OCI-M2 (cell line): ENCODE measurements around the gene CRIP2.

Experiments
- DNase-seq: peaks from one replicate; lab custom pipeline; 2025; ENCODE audit not compliant: unreplicated experiment; lab: John Stamatoyannopoulos, UW

The CRIP2 gene

DNA sequence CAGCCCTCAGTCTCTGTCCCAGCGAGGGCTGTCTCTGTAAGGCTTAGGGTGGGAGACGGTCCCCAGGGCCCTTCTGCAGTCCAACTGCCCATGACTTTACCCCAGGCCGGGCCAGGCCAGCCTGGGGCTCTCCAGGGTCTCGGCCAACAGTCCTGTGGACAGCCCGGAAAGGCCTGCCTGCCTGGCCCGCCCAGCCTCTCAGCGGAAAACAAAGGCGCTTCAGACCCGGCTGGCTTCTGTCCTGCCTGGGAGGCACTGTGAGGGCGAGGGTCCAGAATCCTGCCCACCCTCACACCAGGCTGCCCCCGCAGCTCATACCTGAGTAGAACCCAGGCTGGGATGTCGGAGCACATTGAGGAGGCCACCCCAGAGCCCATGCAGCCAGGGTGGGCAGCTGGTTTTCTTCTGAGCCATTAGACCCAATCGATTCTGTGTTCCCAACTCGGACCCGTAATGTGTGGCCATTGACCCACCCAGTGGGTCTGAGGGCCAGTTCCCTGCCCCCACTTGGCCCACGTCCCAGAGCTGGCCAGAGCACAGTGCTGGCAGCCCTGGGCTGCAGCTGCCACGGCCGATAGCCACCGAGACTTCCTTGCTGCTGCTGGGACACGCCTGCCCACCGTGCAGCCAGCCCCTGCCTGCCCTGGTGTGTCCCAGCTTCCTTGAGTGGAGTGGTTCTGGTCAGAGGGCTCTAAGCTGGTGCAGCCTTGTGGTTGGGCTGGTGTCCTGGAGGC, 1.6 kb downstream of the CRIP2 start:
- DNase-seq, result no peak

GRCh38 chr14:105476831-105477659, 2.4 kb downstream of the CRIP2 start:
- DNase-seq, result no peak

DNA sequence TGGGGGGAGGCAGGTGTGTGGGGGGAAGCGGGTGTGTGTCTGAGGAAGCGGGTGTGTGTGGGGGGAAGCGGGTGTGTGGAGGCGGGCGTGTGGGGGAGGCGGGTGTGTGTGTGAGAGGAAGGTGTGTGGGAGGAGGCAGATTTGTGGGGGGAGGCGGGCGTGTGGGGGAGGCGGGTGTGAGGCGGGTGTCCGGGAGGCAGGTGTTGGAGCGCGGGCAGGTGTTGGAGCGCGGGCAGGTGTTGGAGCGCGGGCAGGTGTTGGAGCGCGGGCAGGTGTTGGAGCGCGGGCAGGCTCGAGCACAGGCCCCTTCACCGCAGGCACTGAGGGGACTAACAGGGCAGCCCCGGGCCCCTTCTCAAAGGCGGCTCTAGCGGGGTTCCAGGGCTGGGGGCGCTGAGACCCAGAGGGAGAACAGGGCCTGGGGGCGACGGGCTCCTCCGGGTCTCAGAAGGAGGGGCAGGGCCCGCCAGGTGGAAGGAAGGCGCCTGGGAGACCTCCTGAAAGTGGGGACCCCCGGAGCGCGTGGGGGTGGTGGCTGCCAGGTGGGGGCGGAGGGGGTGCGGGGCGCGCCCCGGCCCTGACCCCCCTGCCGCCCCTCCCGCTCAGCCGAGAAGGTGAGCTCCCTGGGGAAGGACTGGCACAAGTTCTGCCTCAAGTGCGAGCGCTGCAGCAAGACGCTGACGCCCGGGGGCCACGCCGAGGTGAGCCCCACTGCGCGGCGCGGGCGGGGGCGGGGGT, 3.2 kb downstream of the CRIP2 start:
- DNase-seq, result no peak

- DNase-seq, result no peak
Measured at GRCh38 chr14:105478398-105479251, 4.0 kb downstream of the CRIP2 start.

GRCh38 chr14:105479431-105480158, 5.0 kb downstream of the CRIP2 start:
- no peak for DNase-seq

- no peak for DNase-seq
Measured at GRCh38 chr14:105480199-105480746, 5.7 kb downstream of the CRIP2 start.

GRCh38 chr14:105480807-105481801, 6.5 kb downstream of the CRIP2 start:
- DNase-seq, result peak; percentile 26

DNA sequence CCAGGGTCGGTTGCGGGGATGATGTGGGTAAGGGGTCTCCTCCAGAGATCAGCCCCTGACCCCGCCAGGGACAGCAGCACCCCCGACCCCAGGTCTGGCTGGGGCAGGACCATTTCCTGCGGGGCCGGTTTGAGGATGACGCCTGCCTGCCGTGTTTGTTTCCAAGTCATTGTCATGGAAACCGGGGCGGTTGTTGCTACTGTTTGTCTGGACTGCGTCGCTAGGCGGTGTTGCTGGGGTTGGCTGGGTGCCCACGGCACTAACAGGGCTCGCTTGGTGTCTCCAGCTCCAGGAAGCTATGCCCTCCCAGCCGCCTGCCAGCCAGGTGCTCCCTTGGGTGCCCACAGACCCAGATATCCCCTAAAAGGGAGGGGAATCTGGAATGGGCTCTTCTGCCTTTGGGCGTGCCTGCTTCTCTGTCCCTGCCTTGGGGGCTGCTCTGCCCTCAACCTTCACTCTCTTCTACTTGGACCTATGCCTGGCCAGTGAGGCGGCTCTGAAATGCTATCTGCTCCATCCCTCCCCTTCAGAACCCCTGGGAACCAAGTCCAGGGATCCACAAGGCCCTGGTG, 7.4 kb downstream of the CRIP2 start:
- DNase-seq, result no peak

DNA sequence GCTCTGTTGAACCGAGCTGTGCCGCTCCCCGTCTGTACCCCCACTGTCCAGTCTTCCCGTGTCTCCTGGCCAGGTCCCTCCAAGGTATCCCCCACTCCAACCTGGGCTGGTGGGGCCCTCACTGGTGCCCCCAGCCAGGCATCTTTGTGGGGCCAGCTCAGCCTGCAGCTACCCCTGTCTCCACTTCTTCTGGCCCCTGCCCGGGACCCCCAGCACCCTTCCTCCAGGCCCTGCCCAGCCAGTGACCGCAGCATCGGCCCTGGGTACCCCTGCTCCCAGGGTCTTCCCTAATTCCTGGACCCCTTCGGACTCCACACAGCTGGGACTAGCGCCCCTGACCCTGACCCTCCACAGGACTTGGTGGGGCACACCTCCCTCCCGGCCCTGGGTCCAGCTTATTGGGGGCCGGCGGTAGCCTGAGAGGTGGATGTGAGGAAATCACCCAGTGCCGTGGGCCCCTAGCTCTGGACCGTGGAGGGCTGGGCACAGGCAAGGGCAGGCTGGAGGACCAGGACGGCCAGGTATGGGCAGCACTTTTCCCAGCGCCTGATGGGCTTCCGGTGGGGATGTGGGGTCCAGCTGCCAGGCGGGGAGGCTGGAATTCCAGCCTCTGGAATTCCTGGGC, 8.0 kb downstream of the CRIP2 start:
- no peak for DNase-seq

DNA sequence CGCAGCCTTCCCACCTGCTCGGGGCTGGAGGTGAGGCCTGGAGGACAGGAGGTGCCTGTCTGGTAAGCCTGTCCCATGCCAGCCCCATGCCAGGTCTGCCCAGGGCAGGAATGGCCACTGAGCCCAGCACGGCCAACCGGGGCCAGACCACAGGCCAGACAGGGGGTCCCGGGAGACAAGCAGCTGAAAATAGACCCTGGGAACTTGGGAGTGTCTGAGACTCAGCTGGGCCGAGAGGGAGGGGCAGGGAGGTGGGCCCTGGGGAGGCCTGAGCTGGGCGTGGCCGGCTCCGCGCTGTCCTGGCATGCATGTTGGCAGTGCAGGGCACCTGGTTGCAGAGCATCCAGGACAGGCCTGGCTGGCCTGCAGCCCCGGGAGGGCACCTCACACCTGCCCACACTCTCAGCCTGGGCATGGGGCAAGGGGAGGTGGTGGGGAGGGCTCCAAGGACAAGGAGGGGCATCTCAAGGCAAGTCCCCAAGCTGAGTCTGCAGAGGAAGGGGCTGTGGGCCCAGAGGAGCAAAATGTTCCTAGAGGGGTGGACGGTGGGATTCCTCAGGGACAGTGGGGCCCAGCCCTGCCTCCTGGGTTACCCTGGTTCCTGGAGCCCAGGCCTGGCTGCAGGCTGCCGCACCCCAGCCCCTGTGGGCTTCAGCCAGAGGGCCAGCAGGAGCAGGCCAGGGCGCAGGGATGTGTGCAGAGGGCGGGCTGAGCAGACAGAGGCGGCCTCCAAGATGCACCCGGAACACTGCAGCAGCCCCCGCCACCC, 8.9 kb downstream of the CRIP2 start:
- DNase-seq, result no peak

DNA sequence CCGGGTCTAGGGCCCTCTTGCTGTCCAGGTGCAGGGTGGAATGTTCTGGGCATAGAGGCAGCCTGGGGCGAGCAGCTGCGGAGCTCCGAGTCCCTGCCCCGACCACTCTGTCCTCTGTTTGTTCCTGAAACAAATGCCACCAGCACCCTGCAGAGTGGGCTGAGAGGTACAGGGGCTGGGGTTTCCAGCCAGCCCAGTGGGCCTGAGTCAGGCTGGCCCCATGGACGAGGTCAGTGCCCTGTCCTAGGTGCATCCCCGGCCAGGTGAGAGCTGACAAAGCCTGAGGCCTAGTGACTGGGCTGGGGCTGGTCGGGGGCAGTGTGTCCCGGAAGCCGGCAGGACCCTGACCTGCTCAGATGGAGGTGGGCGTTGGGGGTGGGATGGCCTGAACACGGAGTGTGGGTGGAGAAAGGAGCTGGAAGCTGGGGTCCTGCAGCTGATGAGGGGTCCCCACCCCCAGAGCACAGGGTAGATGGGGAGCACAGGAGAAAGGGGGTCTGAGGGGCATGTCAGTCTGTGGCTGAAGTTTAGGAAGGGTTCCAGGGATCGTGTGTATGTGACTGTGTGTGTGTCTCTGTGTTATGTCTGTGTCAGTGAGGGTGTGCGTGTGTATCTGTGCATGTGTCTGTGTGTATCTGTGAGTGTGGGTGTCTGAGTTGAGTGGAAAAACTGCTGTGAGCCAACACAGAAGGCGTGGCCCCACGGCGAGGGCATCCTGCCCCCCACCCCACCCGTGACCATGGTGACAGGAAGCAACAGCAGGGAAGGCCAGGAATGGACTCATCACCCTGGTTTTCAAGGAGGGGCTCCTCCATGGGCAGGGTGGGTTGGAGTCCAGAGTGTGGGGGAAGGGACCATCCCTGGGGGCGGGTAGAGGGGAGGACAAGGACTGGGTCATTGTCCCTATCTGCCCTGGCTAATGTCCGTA, 9.7 kb downstream of the CRIP2 start:
- no peak for DNase-seq

DNA sequence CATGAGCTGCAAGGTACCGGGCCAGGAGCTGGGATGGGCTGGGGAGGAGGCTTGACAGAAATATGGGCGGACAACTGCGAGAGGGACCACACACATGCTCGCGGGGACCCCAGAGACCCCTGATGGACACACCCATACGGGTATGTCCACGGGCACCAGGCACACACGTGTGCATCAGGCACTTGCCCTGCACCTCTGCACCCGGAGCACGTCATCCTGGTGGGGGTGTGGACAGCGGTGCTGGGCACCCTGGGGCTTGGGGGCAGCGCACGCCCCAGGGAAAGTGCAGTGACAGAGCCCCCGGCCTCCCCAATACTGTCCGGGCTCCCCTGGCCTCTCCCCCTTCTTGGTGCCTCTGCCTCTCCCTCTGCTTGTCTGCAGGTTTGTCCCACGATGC, 10.4 kb downstream of the CRIP2 start:
- no peak for DNase-seq

- no peak for DNase-seq
Measured at GRCh38 chr14:105485739-105486162, 11.1 kb downstream of the CRIP2 start.

DNA sequence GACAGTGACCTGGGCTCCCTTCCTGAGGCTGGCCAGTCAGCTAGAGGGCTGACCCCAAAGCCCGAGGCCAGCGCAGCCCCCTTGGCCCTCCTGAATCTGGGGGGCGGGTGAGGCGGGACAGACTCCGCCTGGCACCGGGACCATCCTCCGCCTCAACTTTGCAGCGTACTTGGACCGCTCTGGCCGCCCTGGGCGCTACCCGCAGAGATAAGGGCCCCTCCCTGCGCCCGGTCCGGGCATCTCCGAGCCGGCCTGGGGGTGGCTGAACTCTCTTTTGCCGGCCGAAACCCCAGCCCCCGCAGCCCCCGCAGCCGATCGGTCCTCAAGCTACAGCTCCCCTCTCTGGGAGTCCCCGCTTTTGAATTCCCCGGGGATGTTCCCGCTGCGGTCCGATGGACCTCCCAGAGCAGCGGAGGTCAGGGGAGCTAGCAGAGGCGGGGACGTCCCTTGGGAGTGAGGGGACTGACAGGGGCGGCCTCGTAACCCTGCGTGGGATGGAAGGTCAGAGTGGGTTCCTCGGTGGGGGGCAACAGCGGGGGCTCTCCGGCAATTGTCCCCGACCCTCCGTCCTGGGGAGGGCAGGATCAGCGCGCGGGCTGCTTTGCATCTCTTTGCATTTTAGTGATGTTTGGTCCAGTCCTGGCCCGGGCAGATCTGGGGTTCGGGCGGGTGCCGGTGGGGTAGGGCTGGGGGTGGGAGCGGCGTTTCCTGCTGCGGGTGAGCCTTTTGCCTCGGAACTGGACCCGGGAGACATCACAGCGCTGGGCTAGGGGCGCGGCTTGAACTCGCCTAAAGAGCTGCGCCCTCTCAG, 11.7 kb downstream of the CRIP2 start, which contains the start of gene CRIP1:
Gene CRIP1, plus strand, starts transcription at position 724 of the 811 bp plus-strand sequence. CDS start 374 bp downstream, outside the sequence.
- no peak for DNase-seq

GRCh38 chr14:105486974-105487448, 12.4 kb downstream of the CRIP2 start:
- DNase-seq, result no peak
